Measurements from ENCODE around the gene ZBTB34. TPM values are rescaled to one million over a fixed set of nuclear protein-coding genes. Genes with fewer than 3 reads are reported as not detected.
"Not testable (repeated sequence)": the region's sequence is repeated elsewhere in the genome, so short reads cannot be mapped to it uniquely, and the experiment has no call there.

The ZBTB34 gene, protein sequence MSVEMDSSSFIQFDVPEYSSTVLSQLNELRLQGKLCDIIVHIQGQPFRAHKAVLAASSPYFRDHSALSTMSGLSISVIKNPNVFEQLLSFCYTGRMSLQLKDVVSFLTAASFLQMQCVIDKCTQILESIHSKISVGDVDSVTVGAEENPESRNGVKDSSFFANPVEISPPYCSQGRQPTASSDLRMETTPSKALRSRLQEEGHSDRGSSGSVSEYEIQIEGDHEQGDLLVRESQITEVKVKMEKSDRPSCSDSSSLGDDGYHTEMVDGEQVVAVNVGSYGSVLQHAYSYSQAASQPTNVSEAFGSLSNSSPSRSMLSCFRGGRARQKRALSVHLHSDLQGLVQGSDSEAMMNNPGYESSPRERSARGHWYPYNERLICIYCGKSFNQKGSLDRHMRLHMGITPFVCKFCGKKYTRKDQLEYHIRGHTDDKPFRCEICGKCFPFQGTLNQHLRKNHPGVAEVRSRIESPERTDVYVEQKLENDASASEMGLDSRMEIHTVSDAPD
- total RNA-seq, result 16.1 and 16.9 TPM in 2 replicates
- long read RNA-seq, full-length matches to known transcripts, result 4 of 4 reads
- long read RNA-seq, partial matches to known transcripts, result 0 of 4 reads
- long read RNA-seq, other reads (novel, unspliced or antisense), result 0 of 4 reads

DNA sequence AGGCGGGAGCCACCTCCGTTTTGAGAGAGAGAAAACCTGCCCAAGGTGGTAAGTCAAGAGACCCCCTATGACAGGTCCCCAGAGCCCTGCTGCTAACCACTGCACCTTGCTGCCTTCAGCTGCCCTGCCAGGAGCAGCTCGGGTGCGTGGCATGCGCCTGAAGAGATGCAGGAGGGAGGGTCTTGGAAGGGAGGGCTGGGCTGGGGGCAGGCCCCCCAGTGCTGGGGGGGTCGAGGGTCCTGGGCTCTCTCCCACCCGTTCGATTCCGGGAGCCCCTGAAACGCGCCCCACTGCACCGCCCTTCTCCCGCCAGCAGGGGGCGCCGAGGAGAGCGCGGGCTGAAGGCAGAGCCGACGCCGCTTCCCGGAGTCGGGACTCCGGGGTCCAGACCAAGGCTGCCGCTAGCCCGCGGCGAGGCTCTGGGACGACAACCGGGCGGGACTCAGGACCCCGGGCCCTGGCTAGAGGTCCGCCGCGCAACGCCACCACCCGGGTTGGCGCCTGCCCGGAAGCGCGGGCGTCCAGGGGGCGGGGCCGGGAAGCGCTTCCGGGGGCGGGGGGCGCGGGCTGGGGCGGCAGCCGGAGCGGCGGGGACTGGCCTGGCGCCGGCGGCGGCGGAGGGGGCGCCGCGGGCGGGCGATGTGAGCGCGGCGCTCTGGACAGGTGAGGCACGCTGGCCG lies at the start of gene ZBTB34:
TSS of gene ZBTB34 (plus strand) at position 563 of the 680 bp plus-strand sequence. CDS start 18,761 bp downstream, outside the sequence.
- no peaks in the 10 kb centered on the region for H3K36me3 Mint-ChIP-seq (ENCODE audit: low read depth)
- no peak within 1 kb of the TSS for H3K27ac Mint-ChIP-seq (ENCODE audit: unreplicated experiment)
- DNase-seq (ENCODE audit: low read depth, low spot score), result peak; percentile 78
- H3K4me3 Mint-ChIP-seq, result peak within 1 kb of the TSS; percentile 90
- H3K4me1 Mint-ChIP-seq, result peaks cover 18% of the 10 kb centered on the region
- peaks cover 33% of the 10 kb centered on the region for H3K27me3 Mint-ChIP-seq (ENCODE audit: low read depth)
- TF ChIP-seq, protein P1, sequence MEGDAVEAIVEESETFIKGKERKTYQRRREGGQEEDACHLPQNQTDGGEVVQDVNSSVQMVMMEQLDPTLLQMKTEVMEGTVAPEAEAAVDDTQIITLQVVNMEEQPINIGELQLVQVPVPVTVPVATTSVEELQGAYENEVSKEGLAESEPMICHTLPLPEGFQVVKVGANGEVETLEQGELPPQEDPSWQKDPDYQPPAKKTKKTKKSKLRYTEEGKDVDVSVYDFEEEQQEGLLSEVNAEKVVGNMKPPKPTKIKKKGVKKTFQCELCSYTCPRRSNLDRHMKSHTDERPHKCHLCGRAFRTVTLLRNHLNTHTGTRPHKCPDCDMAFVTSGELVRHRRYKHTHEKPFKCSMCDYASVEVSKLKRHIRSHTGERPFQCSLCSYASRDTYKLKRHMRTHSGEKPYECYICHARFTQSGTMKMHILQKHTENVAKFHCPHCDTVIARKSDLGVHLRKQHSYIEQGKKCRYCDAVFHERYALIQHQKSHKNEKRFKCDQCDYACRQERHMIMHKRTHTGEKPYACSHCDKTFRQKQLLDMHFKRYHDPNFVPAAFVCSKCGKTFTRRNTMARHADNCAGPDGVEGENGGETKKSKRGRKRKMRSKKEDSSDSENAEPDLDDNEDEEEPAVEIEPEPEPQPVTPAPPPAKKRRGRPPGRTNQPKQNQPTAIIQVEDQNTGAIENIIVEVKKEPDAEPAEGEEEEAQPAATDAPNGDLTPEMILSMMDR (conservative IDR thresholded peaks at IDR 0.05), result peak; percentile 100
- no peaks in the 10 kb centered on the region for H3K9me3 Mint-ChIP-seq

DNA sequence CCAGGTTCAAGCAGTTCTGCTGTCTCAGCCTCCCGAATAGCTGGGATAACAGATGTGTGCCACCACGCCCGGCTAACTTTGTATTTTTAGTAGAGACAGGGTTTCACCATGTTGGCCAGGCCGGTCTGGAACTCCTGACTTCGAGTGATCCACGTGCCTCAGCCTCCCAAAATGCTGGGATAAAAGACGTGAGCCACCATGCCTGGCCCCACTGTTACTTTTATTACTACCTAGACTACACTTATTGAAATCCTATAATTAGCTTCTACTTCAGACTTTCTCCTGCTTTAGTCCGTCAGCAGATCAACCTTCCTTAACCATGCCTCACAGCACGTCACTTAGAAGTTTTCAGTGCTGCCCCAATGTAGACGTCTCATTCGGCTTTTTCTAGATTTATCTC lies 47.4 kb upstream of the ZBTB34 start:
- no peak for DNase-seq (ENCODE audit: low read depth, low spot score)
- Mint-ChIP-seq H3K27me3 (ENCODE audit: low read depth) (no peaks in the 10 kb centered on the region), H3K9me3 (peaks cover 8% of the 10 kb centered on the region), H3K4me3 (no peak overlapping the region), H3K4me1 (no peaks in the 10 kb centered on the region), H3K36me3 (ENCODE audit: low read depth) (peaks cover 39% of the 10 kb centered on the region), H3K27ac (ENCODE audit: unreplicated experiment) (no peak overlapping the region)
- TF ChIP-seq, protein P1 (conservative IDR thresholded peaks at IDR 0.05), result no peak

DNA sequence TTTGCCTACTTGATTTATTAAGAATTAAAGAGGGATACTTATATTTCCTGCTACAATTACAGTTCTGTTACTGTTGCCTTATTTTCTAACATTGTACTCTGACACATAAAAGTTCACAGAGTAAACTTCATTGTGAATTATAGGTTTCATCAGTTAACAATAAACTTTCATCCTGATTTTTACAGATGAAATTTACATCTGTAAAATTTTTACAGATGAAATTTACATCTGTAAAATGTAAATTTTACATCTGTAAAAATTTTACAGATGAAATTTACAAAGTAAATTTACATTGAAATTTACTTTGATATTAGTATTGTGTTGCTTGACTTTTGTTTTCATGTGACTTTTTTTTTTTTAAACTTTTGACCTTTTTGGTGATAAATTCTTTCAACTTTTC lies 46.3 kb upstream of the ZBTB34 start:
- Mint-ChIP-seq H3K27ac (ENCODE audit: unreplicated experiment) (no peak overlapping the region), H3K4me1 (no peaks in the 10 kb centered on the region), H3K27me3 (ENCODE audit: low read depth) (no peaks in the 10 kb centered on the region), H3K4me3 (no peak overlapping the region), H3K9me3 (peaks cover 13% of the 10 kb centered on the region), H3K36me3 (ENCODE audit: low read depth) (peaks cover 49% of the 10 kb centered on the region)
- TF ChIP-seq, protein P1 (conservative IDR thresholded peaks at IDR 0.05), result no peak
- DNase-seq (ENCODE audit: low read depth, low spot score), result no peak

DNA sequence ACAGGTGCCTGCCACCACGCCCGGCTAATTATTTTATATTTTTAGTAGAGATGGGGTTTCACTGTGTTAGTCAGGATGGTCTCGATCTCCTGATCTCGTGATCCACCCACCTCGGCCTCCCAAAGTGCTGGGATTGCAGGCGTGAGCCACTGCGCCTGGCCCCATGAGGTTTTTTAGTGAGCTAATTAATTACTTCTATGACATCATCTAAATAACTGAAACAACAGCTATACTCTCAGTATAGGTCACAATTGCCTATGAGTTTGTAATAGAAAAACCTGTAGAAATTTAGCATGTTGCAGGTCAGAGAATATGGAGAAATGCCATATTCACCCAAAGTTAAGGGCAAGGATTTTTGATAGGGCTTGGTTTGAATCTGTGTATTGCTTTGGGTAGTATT lies 42.8 kb upstream of the ZBTB34 start:
- peaks cover 59% of the 10 kb centered on the region for H3K36me3 Mint-ChIP-seq (ENCODE audit: low read depth)

DNA sequence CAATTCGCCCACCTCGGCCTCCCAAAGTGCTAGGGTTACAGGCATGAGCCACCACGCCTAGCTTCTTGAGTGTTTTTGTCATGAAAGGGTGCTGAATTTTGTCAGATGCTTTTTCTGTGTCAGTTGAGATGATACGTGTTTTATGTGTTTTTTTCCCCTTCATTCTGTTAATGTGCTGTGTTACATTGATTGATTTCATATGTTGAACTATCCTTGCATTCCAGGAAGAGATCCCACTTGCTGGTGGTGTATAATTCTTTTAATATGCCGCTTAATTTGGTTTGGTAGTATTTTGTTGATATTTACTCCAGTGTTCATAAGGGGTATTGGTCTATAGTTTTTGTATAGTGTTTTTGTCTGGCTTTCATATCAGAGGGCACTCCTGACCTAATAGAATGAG lies 42.0 kb upstream of the ZBTB34 start:
- Mint-ChIP-seq H3K4me3 (no peak overlapping the region), H3K9me3 (peaks cover 17% of the 10 kb centered on the region), H3K4me1 (no peaks in the 10 kb centered on the region), H3K36me3 (ENCODE audit: low read depth) (peaks cover 56% of the 10 kb centered on the region), H3K27me3 (ENCODE audit: low read depth) (no peaks in the 10 kb centered on the region), H3K27ac (ENCODE audit: unreplicated experiment) (no peak overlapping the region)
- TF ChIP-seq, protein P1 (conservative IDR thresholded peaks at IDR 0.05), result no peak
- DNase-seq (ENCODE audit: low read depth, low spot score), result no peak

More for the DNA sequence above, 42.8 kb upstream of the ZBTB34 start:
- not testable (repeated sequence) for H3K4me1 Mint-ChIP-seq; H3K27me3 Mint-ChIP-seq (ENCODE audit: low read depth); DNase-seq (ENCODE audit: low read depth, low spot score); H3K27ac Mint-ChIP-seq (ENCODE audit: unreplicated experiment); H3K4me3 Mint-ChIP-seq
- peaks cover 20% of the 10 kb centered on the region for H3K9me3 Mint-ChIP-seq
